MM.1S (cell line): ENCODE data around the gene RTN4R.

Experiments
- DNase-seq: peaks from one replicate; pipeline ENCODE4 v3.0.0-alpha.2; 2015
- H2AFZ ChIP-seq: fragments of 300-600 bp; sonication (generic); 2 replicates; pipeline ENCODE4 v1.6.0; 2016; ENCODE audit warnings: antibody characterized with exemption, low read length
- H3F3A ChIP-seq: fragments of 300-600 bp; sonication (generic); 2 replicates; pipeline ENCODE4 v1.6.1; 2016; ENCODE audit warnings: mild to moderate bottlenecking, antibody characterized with exemption, low read length, moderate library complexity, mixed read lengths; ENCODE audit not compliant: insufficient read depth
- H3K27ac ChIP-seq: fragments of 300-600 bp; sonication (generic); 2 replicates; pipeline ENCODE4 v1.5.1; 2016; ENCODE audit warnings: mild to moderate bottlenecking, low read length
- H3K27me3 ChIP-seq: fragments of 300-600 bp; sonication (generic); replicated peaks from 2 replicates; pipeline ENCODE4 v1.6.0; 2016; ENCODE audit warnings: low read length; ENCODE audit not compliant: insufficient read depth
- H3K36me3 ChIP-seq: fragments of 300-600 bp; sonication (generic); replicated peaks from 2 replicates; pipeline ENCODE4 v1.6.1; 2016; ENCODE audit warnings: mild to moderate bottlenecking, low read length, mixed read lengths; ENCODE audit not compliant: insufficient read depth
- H3K4me1 ChIP-seq: fragments of 300-600 bp; sonication (generic); 2 replicates; pipeline ENCODE4 v1.6.1; 2016; ENCODE audit warnings: low read length, mixed read lengths
- H3K4me2 ChIP-seq: fragments of 300-600 bp; sonication (generic); 2 replicates; pipeline ENCODE4 v1.6.0; 2016; ENCODE audit warnings: low read depth, low read length
- H3K4me3 ChIP-seq: fragments of 300-600 bp; sonication (generic); 2 replicates; pipeline ENCODE4 v1.5.1; 2016; ENCODE audit warnings: low read length, mixed read lengths
- H3K79me2 ChIP-seq: fragments of 300-600 bp; sonication (generic); 2 replicates; pipeline ENCODE4 v1.6.1; 2016; ENCODE audit warnings: mixed run types, low read length, mixed read lengths
- H3K9ac ChIP-seq: fragments of 300-600 bp; sonication (generic); 2 replicates; pipeline ENCODE4 v1.6.1; 2016; ENCODE audit warnings: low read length, mixed read lengths
- H3K9me2 ChIP-seq: fragments of 300-600 bp; sonication (generic); replicated peaks from 2 replicates; pipeline ENCODE4 v1.6.1; 2016; ENCODE audit warnings: mild to moderate bottlenecking, low read length, mixed read lengths; ENCODE audit not compliant: insufficient read depth
- H3K9me3 ChIP-seq: fragments of 300-600 bp; sonication (generic); replicated peaks from 2 replicates; pipeline ENCODE4 v1.6.1; 2016; ENCODE audit warnings: mild to moderate bottlenecking, low read length, mixed read lengths; ENCODE audit not compliant: insufficient read depth
- H4K20me1 ChIP-seq: fragments of 300-600 bp; sonication (generic); 2 replicates; pipeline ENCODE4 v1.6.1; 2016; ENCODE audit warnings: mild to moderate bottlenecking, low read length, moderate library complexity, mixed read lengths; ENCODE audit not compliant: insufficient read depth
- EZH2 ChIP-seq: fragments of 300-600 bp; sonication (generic); optimal IDR thresholded peaks from 2 replicates; pipeline ENCODE3; 2017; ENCODE audit warnings: low read depth, mild to moderate bottlenecking, antibody characterized with exemption, low read length, mixed read lengths
- EZH2phosphoT487 ChIP-seq: fragments of 300-600 bp; sonication (generic); IDR thresholded peaks from 2 replicates; pipeline ENCODE4 v1.6.1; 2018; ENCODE audit warnings: antibody characterized with exemption, low read length
- TF ChIP-seq, protein P1 (sequence below): fragments of 300-600 bp; sonication (generic); IDR thresholded peaks from 2 replicates; pipeline ENCODE4 v1.5.1; 2016; ENCODE audit warnings: antibody characterized with exemption, low read length, mixed read lengths

RTN4R gene

DNA sequence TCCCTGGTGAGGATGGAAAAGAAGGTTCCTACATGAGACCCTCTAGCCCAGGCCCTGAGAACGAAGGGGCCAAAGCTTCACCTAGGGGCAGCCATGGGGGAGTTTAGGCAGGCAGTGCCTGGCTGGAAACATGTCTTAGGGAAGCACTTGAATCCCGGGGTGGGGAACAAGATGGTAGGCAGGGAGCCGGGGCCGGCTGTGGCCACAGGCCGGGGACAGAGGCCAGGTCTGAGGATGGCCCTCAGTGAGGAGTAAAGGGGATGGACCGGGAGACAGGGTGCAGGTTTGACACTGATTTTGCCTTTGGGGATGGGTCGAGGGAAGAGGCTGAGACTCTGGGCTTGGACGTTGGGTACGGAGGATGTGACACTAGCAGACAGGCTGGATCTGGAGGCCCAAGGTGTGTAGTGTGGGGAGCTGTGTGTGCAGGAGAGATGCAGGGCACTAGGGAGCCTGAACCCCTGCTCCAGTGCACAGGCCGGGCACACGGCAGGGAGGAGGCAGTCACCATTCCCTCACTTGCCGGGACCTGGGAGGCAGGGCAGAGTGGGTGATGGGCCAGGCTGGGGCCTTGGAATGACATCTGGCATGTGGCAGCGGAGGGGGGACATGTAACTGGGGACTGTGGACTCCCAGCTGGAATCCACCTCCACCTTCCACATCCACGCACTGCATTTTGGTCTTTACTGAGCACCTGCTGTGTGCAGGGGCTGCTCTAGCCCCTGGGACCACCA, 6.1 kb downstream of the RTN4R start:
- no peak overlapping the region for H3K4me3 ChIP-seq
- DNase-seq, result no peak
- peaks cover 34% of the 10 kb centered on the region for H3K27me3 ChIP-seq
- H3K36me3 ChIP-seq, result no peaks in the 10 kb centered on the region
- TF ChIP-seq, protein P1, sequence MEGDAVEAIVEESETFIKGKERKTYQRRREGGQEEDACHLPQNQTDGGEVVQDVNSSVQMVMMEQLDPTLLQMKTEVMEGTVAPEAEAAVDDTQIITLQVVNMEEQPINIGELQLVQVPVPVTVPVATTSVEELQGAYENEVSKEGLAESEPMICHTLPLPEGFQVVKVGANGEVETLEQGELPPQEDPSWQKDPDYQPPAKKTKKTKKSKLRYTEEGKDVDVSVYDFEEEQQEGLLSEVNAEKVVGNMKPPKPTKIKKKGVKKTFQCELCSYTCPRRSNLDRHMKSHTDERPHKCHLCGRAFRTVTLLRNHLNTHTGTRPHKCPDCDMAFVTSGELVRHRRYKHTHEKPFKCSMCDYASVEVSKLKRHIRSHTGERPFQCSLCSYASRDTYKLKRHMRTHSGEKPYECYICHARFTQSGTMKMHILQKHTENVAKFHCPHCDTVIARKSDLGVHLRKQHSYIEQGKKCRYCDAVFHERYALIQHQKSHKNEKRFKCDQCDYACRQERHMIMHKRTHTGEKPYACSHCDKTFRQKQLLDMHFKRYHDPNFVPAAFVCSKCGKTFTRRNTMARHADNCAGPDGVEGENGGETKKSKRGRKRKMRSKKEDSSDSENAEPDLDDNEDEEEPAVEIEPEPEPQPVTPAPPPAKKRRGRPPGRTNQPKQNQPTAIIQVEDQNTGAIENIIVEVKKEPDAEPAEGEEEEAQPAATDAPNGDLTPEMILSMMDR, result no peak
- no peak for TF ChIP-seq EZH2phosphoT487
- no peak for TF ChIP-seq EZH2
- H3K4me2 ChIP-seq, result no peak overlapping the region
- no peaks in the 10 kb centered on the region for H3K9me2 ChIP-seq
- H3K4me1 ChIP-seq, result no peaks in the 10 kb centered on the region
- no peaks in the 10 kb centered on the region for H3K79me2 ChIP-seq
- no peaks in the 10 kb centered on the region for H4K20me1 ChIP-seq
- H2AFZ ChIP-seq, result no peak overlapping the region
- no peak overlapping the region for H3K27ac ChIP-seq
- no peaks in the 10 kb centered on the region for H3F3A ChIP-seq
- no peak overlapping the region for H3K9ac ChIP-seq
- H3K9me3 ChIP-seq, result no peaks in the 10 kb centered on the region

DNA sequence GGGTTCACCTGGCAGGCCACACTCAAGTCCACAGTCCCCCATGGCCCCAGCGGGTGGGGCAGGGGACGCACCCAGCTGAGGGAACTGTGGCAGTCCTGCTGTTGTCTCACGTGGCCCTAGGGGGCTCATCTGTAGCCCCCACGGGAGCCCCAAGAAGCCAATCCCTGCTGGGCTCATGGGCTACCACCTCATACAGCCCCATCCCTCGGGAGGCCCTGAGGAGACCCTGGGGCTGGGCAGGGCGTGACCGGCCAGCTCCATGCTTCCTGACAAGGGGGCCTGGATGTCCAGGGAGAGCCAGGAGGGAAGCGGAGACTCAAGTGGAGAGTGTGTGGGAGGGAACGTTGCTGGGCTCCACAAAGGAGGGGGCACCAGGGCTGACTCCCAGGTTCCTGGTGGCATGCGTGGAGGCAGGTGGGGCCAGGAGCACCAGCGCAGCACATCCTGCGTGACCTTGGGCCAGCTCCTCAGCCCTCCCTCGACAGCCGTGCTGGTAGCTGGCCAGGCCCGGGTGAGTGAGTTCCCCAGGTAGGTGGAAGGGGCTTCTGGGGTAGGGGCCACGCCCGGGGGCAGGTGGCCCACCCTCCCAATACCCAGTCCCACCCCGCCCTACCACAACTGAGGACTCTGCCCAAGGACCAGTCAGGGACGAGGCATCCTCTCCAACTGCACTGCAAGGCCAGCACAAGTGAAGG, 7.9 kb downstream of the RTN4R start:
- H4K20me1 ChIP-seq, result no peaks in the 10 kb centered on the region
- no peak for DNase-seq
- H3K36me3 ChIP-seq, result no peaks in the 10 kb centered on the region
- no peaks in the 10 kb centered on the region for H3K4me1 ChIP-seq
- peaks cover 46% of the 10 kb centered on the region for H3K27me3 ChIP-seq
- H3K27ac ChIP-seq, result no peak overlapping the region
- H2AFZ ChIP-seq, result no peak overlapping the region
- H3K9me2 ChIP-seq, result no peaks in the 10 kb centered on the region
- no peaks in the 10 kb centered on the region for H3K79me2 ChIP-seq
- H3F3A ChIP-seq, result no peaks in the 10 kb centered on the region
- H3K4me3 ChIP-seq, result no peak overlapping the region
- no peak overlapping the region for H3K4me2 ChIP-seq
- H3K9me3 ChIP-seq, result no peaks in the 10 kb centered on the region
- TF ChIP-seq EZH2 (no peak), EZH2phosphoT487 (no peak)
- no peak overlapping the region for H3K9ac ChIP-seq

DNA sequence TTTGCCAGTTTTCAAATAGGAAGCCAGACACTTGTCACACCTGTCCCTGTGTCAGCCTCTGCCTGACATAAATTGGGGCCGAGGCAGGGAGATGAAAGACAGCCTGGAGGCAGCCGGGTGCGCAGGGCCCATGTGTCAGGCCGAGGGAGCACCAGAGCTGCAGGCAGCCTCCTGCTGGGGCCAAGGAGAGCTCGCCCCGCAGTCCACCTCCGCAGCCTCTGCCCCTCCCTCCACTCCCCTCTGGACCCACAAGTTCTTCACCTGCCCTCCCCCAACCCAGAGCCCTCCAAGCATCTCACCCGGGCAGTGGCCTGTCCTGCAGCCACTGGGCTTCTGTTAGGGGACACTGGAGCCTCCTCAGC, 8.8 kb downstream of the RTN4R start:
- no peak overlapping the region for H3K9ac ChIP-seq
- H3K4me1 ChIP-seq, result no peaks in the 10 kb centered on the region
- DNase-seq, result no peak
- H3K4me3 ChIP-seq, result no peak overlapping the region
- H2AFZ ChIP-seq, result no peak overlapping the region
- no peak overlapping the region for H3K4me2 ChIP-seq
- no peaks in the 10 kb centered on the region for H3K36me3 ChIP-seq
- TF ChIP-seq EZH2phosphoT487 (no peak), EZH2 (no peak)
- TF ChIP-seq, protein P1, result no peak
- H4K20me1 ChIP-seq, result no peaks in the 10 kb centered on the region
- H3K9me3 ChIP-seq, result no peaks in the 10 kb centered on the region
- no peaks in the 10 kb centered on the region for H3K79me2 ChIP-seq
- H3K27ac ChIP-seq, result no peak overlapping the region
- H3K27me3 ChIP-seq, result peaks cover 51% of the 10 kb centered on the region
- H3F3A ChIP-seq, result no peaks in the 10 kb centered on the region
- no peaks in the 10 kb centered on the region for H3K9me2 ChIP-seq
